ENCODE results near the gene PHLDB2. TPM values are rescaled to one million over a fixed set of nuclear protein-coding genes. Genes with fewer than 3 reads are reported as not detected.

The PHLDB2 gene
- total and polyA plus RNA-seq, 3 donors from 2014 or later, result 11.7 to 16.5 (median 12.3) TPM

DNA sequence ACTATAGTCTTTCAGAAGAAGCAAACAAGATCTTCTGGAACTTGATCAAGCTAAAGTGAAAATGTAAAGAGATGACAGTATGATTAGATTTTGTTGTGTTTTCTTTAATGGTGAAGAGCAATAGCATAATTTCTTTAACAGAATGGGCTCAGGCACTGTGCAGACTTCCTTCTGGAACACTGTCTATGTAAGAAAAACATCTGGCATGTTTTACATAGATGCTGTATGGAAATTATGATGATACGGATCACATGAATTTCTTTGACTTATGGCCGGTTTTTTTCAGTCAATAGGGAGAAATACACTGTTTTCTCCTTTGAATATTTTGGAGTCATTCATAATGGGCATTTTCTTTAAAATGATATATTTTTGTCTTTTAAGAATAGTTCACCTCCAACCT is 42.6 kb downstream of the PHLDB2 start:
- Histone ChIP-seq H3K27ac (no peak overlapping the region), H3K27me3 (no peaks in the 10 kb centered on the region), H3K4me3 (no peak overlapping the region), H3K9me3 (no peaks in the 10 kb centered on the region), H3K36me3 (ENCODE audit: low read depth, missing control alignments) (no peaks in the 10 kb centered on the region), H3K4me1 (no peaks in the 10 kb centered on the region)
- no peak for TF ChIP-seq POLR2A (IDR thresholded peaks at IDR 0.05)
- TF ChIP-seq, protein P1, sequence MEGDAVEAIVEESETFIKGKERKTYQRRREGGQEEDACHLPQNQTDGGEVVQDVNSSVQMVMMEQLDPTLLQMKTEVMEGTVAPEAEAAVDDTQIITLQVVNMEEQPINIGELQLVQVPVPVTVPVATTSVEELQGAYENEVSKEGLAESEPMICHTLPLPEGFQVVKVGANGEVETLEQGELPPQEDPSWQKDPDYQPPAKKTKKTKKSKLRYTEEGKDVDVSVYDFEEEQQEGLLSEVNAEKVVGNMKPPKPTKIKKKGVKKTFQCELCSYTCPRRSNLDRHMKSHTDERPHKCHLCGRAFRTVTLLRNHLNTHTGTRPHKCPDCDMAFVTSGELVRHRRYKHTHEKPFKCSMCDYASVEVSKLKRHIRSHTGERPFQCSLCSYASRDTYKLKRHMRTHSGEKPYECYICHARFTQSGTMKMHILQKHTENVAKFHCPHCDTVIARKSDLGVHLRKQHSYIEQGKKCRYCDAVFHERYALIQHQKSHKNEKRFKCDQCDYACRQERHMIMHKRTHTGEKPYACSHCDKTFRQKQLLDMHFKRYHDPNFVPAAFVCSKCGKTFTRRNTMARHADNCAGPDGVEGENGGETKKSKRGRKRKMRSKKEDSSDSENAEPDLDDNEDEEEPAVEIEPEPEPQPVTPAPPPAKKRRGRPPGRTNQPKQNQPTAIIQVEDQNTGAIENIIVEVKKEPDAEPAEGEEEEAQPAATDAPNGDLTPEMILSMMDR (IDR thresholded peaks at IDR 0.05), result no peak
- no peak for DNase-seq
- 84 to 92% methylated on average over 2 of the region's 2 CpGs for WGBS, 2 donors
- intact Hi-C loops (cut with DNase I; ENCODE audit: low total_unique reads), result no loop called here

GRCh38 chr3:111902534-111902933 is 43.5 kb downstream of the PHLDB2 start:
- 91 to 95% methylated on average over 4 of the region's 4 CpGs for WGBS, 2 donors

GRCh38 chr3:111903067-111903511 is 44.0 kb downstream of the PHLDB2 start:
- Histone ChIP-seq H3K36me3 (ENCODE audit: low read depth, missing control alignments) (no peaks in the 10 kb centered on the region), H3K27ac (no peak overlapping the region), H3K4me1 (no peaks in the 10 kb centered on the region), H3K9me3 (no peaks in the 10 kb centered on the region), H3K4me3 (no peak overlapping the region), H3K27me3 (no peaks in the 10 kb centered on the region)
- TF ChIP-seq, protein P1 (IDR thresholded peaks at IDR 0.05), result no peak
- no peak for TF ChIP-seq POLR2A (IDR thresholded peaks at IDR 0.05)
- 57 to 76% methylated on average over 2 of the region's 2 CpGs for WGBS, 2 donors
- no peak for DNase-seq
- intact Hi-C loops (cut with DNase I; ENCODE audit: low total_unique reads), result no loop called here

More at GRCh38 chr3:111902534-111902933, 43.5 kb downstream of the PHLDB2 start:
- H3K4me1 ChIP-seq, result no peaks in the 10 kb centered on the region
- TF ChIP-seq POLR2A (IDR thresholded peaks at IDR 0.05), result no peak
- TF ChIP-seq, protein P1 (IDR thresholded peaks at IDR 0.05), result no peak
- H3K4me3 ChIP-seq, result no peak overlapping the region
- no peaks in the 10 kb centered on the region for H3K36me3 ChIP-seq (ENCODE audit: low read depth, missing control alignments)
- intact Hi-C loops (cut with DNase I; ENCODE audit: low total_unique reads), result no loop called here
- H3K27ac ChIP-seq, result no peak overlapping the region
- H3K27me3 ChIP-seq, result no peaks in the 10 kb centered on the region
- H3K9me3 ChIP-seq, result no peaks in the 10 kb centered on the region
- DNase-seq, result no peak

DNA sequence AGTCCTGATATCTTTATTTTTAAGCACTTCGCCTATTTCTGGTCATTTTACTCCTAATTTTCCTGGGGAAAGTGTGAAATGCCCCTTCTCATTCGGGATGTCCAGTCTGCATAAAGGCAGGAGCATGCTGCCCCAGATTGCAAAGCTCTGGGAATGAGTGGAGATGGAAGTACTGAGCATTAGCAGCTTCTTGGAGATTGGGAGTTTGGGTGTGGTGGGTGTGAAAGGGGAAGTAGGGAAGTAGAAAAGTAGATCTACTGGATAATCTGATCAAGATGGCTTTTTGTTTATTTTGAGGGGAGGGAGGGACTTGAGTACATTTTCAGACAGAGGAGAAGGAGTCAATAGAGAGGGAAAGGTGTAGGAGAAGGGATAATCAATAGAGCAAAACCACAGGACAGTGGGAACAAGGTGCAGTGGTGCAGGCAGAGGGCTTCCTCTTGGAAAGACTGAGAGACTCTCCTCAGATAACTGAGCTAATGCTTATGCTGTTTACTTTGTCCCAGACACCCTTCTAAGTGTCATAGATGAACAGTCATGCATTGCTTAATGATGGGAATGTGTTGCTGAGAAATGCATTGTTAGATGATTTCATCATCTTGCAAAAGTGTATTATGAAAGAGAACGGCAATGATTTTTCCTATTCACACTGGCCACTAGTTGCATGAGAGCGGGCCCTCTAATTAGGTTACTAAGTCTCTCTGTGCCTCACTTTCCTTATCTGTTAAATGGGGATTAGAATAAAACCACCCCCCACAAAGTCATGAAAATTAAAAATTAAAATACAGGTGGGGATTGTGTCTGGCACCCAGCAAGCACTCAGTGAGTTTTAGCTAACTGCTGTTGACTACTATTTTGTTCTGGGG is 45.5 kb downstream of the PHLDB2 start:
- intact Hi-C loops (cut with DNase I; ENCODE audit: low total_unique reads), result no loop called here
- no peak for DNase-seq
- no peak for TF ChIP-seq POLR2A (IDR thresholded peaks at IDR 0.05)
- TF ChIP-seq, protein P1 (IDR thresholded peaks at IDR 0.05), result no peak
- H3K27me3 ChIP-seq, result no peaks in the 10 kb centered on the region
- H3K36me3 ChIP-seq (ENCODE audit: low read depth, missing control alignments), result no peaks in the 10 kb centered on the region
- H3K4me1 ChIP-seq, result no peaks in the 10 kb centered on the region
- H3K27ac ChIP-seq, result no peak overlapping the region
- no peak overlapping the region for H3K4me3 ChIP-seq
- 88 to 91% methylated on average over 4 of the region's 4 CpGs for WGBS, 2 donors
- no peaks in the 10 kb centered on the region for H3K9me3 ChIP-seq
